Omental fat pad (tissue), 4 donors: ENCODE data around the gene RUNX3. TPM values are rescaled to one million over a fixed set of nuclear protein-coding genes. Genes with fewer than 3 reads are reported as not detected.
"Not testable (repeated sequence)": the region's sequence is repeated elsewhere in the genome, so short reads cannot be mapped to it uniquely, and the experiment has no call there.

Experiments used
- ATAC-seq: fragments of 150-250 bp; one replicate; pipeline ENCODE4 v1.9.1; 2016; ENCODE audit warnings: mild to moderate bottlenecking, moderate library complexity; ENCODE audit not compliant: low FRiP score
- DNase-seq: peaks from one replicate; pipeline ENCODE4 v3.0.0-alpha.2; 2019; ENCODE audit warnings: low spot score
- CTCF ChIP-seq, 3 donors: fragments of 450-650 bp; IDR thresholded peaks; one replicate each; pipeline ENCODE4 v1.5.1; 2016 to 2017; ENCODE audit warnings: antibody characterized with exemption in 3 of 3, mild to moderate bottlenecking in 3 of 3, moderate library complexity in 2 of 3
- total RNA-seq, 4 donors: library from RNA; depleted of rRNA; stranded (reverse); fragments of >200 nt; gene quantifications; one replicate each; pipeline ENCODE4 v1.1.0, GENCODE V29; 2016

RUNX3 gene
- total RNA-seq, 4 donors from 2014 or later, result 1.6 to 6.7 (median 3.8) TPM

- ATAC-seq (no peak), DNase-seq (peak; percentile 3)
- no peak for TF ChIP-seq CTCF (IDR thresholded peaks at IDR 0.05)
These were observed 36.6 kb downstream of the RUNX3 start for GRCh38 chr1:24893431-24893830.

DNA sequence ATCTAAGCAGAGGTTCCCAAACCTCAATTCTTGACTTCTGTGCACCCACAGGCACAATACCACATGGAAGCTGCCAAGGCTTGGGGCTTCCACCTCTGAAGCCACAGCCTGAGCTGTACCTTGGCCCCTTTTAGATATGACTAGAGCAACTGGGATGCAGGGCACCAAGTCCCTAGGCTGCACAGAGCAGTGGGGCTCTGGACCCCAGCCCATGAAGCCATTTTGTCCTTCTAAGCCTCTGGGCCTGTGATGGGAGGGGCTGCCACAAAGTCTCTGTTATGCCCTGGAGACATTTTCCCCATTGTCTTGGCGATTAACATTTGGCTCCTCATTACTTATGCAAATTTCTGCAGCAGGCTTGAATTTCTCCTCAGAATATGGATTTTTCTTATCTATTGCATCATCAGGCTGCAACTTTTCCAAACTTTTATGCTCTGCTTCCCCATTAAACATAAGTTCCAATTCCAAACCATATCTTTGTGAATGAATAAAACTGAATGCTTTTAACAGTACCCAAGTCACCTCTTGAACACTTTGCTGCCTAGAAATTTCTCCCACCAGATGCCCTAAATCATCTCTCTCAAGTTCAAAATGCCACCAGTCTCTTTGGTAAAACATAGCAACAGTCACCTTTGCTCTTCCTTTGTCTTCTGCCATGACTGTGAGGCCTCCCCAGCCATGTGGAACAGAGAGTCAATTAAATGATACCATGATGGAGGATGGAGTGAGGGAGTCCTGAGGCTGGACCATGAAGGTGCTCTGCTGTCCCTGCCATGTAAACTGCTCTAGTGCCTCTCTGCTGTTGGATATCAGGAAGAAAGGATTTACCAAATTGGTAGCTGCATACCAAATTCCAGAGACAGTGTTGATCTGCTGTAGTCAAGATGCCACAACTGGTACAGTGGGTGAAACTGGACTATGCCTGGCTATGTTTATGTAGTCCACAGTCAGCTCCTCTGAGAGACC lies 37.6 kb downstream of the RUNX3 start:
- ATAC-seq, result no peak
- TF ChIP-seq CTCF (IDR thresholded peaks at IDR 0.05), result no peak
- peak; percentile 11 for DNase-seq

DNA sequence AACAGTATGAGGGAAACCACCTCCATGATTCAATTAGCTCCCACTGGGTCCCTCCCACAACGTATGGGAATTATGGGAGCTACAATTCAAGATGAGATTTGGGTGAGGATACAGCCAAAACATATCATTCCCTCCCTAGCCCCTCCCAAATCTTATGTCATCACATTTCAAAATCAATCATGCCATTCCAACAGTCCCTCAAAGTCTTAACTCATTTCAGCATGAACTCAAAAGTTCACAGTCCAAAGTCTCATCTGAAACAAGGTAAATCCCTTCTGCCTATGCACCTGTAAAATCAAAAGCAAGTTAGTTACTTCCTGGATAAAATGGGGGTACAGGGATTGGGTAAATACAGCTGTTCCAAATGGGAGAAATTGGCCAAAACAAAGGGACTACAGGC lies 38.7 kb downstream of the RUNX3 start:
- DNase-seq, ATAC-seq: not testable (repeated sequence)

- no peak for DNase-seq
- TF ChIP-seq CTCF (IDR thresholded peaks at IDR 0.05), result no peak
- no peak for ATAC-seq
These were observed 39.2 kb downstream of the RUNX3 start for GRCh38 chr1:24890887-24891286.

- ATAC-seq, result no peak
- TF ChIP-seq CTCF (IDR thresholded peaks at IDR 0.05), result no peak
- no peak for DNase-seq
These were observed 41.0 kb downstream of the RUNX3 start for GRCh38 chr1:24888971-24889676.

GRCh38 chr1:24888061-24888970 lies 41.8 kb downstream of the RUNX3 start:
- ATAC-seq (no peak), DNase-seq (no peak)
- TF ChIP-seq CTCF (IDR thresholded peaks at IDR 0.05), result no peak

DNA sequence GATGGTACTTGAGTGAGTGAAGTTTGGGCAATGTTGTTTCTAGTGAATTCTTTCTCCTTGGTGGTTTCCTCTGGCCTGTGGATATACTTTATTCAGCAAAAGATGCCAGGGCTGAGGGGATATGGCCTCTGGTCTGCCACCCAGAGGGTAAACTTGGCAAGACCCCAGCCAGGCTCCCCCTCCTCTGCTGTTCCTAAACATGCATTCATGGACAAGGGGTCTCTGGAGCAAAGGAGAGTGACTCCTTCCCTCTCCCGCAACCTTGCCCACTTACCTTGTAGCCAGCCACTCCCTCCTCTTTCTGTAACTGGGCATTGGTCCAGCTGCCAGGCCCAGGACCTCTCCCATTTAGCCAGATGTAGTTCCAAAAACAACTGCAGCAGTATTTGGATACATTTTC lies 43.8 kb downstream of the RUNX3 start:
- DNase-seq, result no peak
- no peak for TF ChIP-seq CTCF (IDR thresholded peaks at IDR 0.05)
- ATAC-seq, result no peak
